GM21381 (cell line): Measurements from ENCODE around the gene TRIML1.
"Not testable (repeated sequence)": the region's sequence is repeated elsewhere in the genome, so short reads cannot be mapped to it uniquely, and the experiment has no call there.

Source experiments
- ATAC-seq: cut with Tn5 transposase; IDR thresholded peaks from one replicate; pipeline ENCODE4 v1.9.1; 2021; ENCODE audit warnings: mild to moderate bottlenecking, moderate library complexity; ENCODE audit not compliant: unreplicated experiment

TRIML1 gene

DNA sequence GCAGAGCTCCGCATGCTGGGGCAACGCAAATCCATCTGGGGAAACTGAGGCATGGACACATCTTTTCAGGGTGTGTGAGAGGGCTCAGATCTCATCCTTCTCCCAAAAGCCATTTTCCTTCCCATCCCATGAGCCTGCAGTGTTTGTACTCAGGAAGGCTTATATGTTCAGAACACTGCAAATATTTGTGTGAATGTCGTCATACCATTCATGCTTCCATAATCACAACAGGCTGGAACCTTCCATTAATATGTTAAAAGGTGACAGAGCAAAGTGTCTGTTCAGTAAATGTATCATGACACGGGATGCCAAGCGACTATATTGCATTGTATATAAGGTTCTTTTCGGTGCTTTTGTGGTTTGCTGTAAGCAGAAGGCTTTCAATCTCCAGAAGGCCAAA is 8.5 kb downstream of the TRIML1 start:
- no peak for ATAC-seq

DNA sequence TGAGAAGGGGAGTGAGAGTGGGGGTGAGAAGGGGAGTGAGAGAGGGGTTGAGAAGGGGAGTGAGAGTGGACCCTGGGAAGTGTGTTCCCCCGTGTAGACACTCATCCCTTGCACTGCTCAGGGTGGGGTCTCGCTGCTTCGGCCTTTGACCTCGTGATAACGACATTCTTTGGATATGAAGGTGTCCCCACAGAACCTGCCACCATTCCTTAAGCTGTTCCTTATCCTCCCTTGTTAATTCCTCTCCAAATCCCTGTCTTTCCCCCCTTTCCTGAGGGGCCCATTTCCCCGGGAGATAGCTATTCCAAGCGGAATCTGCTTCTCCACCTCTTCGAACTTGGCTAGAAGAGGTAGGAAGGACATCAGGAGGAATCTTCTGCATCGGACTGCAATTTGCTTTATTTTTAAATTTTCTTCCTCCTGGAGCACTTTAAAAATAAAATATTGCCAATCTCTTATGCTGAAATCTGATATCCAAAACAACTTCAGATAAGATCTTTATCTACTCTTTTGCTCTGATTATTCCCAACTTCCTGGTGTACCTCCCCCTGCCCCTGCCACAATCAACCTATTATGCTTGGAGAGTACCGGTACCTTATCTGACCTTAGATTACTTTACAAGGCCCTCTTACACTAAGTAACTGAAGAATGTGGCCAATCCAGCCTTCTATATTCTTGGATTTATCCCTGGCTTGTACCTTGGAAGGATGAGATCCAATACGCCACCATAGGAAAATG is 15.6 kb downstream of the TRIML1 start:
- ATAC-seq = no peak

DNA sequence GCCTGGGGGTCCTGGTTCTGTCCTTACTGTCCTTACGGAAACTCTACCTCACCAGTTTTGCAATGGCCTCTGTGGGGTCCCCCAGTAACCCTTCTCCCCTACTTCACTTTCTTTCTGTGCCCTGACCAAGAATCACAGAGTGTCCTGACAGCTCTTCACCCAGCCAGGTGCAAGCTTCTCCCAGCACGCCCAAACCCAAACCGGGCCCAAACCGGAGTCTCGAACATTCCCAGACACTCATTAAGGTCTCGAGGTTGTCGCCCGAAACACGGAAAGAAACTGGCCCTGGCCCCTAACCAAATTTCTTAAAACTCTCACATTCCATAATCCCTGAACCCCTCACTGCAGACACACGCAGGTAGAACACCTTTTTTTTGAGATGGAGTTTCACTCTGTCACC is 19.1 kb downstream of the TRIML1 start:
- no peak for ATAC-seq

DNA sequence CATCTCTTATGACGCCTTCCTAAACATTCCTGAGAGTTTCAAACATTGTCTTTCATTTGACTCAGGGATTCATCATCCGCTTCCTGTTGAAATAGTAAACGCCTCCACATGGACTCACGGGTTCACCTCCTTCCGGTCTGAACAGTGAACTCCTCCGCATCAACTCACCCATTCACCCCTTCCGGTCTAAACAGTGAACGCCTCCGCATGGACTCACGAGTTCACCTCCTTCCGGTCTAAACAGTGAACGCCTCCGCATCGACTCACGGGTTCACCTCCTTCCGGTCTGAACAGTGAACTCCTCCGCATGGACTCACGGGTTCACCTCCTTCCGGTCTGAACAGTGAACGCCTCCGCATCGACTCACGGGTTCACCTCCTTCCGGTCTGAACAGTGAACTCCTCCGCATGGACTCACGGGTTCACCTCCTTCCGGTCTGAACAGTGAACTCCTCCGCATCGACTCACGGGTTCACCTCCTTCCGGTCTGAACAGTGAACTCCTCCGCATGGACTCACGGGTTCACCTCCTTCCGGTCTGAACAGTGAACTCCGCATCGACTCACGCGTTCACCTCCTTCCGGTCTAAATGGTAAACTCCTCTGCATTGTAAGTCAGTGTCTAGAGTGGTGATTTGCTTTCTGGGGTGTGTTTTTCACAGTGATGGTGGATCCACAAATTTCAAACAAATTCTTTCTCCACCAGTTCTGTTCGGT is 20.4 kb downstream of the TRIML1 start:
- ATAC-seq = not testable (repeated sequence)

- no peak for ATAC-seq
Observed at GRCh38 chr4:188160406-188160805, 21.2 kb downstream of the TRIML1 start.

- ATAC-seq = no peak
Observed at GRCh38 chr4:188161167-188161566, 21.9 kb downstream of the TRIML1 start.

DNA sequence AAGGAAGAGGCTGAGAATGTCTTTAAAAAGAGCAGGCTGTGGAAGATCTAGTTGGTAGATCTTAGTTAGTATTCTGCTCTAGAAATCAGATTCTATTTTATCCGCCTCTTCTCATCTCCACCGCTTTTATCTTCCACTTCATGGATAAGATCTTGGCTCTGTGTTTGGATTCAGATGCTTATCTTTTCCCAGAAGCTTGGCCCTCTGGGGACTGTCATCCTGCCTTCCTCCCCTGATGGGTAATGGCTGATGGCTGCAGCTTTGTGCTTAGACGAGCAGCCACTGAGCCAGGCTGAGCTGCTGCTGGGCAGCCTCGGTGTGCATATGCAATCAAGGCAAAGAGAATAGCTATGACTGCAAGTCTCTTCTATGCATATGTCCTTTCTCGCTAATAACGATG is 23.5 kb downstream of the TRIML1 start:
- ATAC-seq = no peak

GRCh38 chr4:188168726-188169373 is 29.6 kb downstream of the TRIML1 start:
- ATAC-seq = no peak

DNA sequence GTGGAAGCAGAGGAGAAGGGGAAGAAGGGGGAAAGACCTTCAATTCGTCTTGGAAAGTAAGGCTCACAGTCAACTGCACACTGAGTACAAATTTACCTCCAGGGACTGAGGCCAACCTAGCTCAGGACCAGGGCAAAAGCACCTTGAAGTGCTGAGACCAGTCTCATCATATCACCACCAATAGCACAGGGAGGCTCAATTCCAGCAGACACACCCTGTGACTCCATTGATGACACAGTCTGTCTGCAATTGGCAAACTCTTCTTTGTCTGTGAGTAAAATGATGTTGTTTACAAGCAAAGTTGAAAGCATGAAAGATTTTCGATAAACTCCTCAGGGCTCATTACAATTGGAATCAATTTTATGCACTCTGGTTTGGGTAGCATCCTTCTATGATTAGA is 32.3 kb downstream of the TRIML1 start:
- no peak for ATAC-seq

- no peak for ATAC-seq
Observed at GRCh38 chr4:188175288-188175687, 36.0 kb downstream of the TRIML1 start.

- no peak for ATAC-seq
Observed at GRCh38 chr4:188177997-188178675, 38.9 kb downstream of the TRIML1 start.

- no peak for ATAC-seq
Observed at GRCh38 chr4:188178806-188179205, 39.6 kb downstream of the TRIML1 start.

GRCh38 chr4:188187106-188187505 is 47.9 kb downstream of the TRIML1 start:
- no peak for ATAC-seq

GRCh38 chr4:188190461-188190860 is 51.2 kb downstream of the TRIML1 start:
- no peak for ATAC-seq

DNA sequence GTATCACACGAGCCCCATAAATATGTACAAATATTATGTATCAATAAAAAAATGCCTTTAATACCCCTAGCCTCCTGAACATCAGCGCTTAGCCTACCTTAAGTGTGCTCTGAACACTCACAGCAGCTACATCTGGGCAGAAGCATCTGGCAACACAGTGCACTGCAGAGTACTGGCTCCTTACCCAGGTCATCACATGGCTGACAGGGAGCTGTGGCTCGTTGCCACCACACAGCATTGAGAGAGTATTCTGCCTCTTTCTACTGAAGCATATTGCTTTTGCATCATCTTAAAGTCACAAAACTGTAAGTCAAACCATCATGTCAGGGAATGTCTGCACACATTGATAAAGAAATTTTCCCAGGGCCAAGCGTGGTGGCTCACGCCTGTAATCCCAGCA is 55.2 kb downstream of the TRIML1 start:
- ATAC-seq = no peak

DNA sequence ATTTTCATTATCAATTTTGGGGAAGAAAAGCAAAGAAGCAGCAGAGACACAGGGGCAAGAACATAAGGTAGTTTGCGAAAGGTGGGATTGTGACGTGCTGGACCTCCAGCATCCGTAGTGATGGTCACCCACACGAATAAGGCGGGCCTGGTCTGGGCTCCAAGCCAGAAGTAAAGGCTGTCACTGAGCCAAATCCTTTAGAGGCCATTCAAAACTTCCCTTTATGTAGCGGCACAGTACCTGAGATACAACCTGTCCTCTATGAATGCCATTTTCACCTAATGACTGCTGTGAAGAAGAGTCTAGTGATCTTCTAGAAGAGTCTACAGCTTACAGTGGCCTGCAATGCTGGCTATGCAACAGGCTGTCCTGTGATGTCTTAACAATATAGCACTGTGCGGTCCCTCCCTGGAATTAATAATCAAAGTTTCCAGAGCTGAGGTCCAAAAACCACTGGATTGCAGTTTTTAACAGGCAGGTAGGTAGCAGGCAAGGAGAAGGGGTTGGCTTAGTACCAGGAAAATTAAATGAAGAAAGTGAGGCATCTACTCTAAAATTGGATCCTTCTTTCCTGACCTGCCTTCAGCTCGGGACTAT is 56.2 kb downstream of the TRIML1 start:
- ATAC-seq = no peak

DNA sequence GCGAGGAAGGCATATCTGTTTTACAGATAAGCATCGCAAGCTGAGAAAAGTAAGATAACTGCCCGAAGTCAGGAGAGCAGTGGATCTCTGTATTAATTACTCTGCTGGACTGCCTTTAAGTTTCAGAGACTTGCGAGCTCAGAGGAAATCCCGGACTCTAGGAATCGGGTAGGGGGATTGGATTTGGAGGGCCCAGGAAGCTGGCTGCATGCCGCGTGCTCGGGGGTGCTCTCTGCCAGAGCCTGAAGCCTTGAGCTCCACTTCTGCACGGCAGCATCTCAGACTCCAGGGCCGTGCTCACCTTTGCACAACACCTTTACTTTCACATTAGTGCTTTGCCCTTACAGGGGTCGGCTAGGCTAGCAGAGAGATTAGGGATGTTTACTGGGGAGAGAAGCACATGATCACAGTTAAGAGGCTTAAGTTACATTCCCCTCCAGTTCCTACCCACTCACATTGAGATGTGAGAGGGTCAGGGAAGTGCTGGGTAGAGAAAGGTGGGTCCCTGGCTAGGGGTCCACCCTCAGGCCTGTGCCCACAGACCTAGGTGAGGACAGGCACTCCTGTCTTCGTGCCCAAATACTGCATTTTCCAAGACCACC is 57.0 kb downstream of the TRIML1 start:
- ATAC-seq = no peak
